ENCODE results near the gene PNKD. TPM values are rescaled to one million over a fixed set of nuclear protein-coding genes. Genes with fewer than 3 reads are reported as not detected.

Gene PNKD
- total RNA-seq (2013; cell fraction: nucleolus; rRNA removed): 19.8 and 82.8 TPM in 2 replicates
- 41.9 and 42.3 TPM in 2 replicates for total RNA-seq (2014; rRNA removed)
- 27.2 and 28.5 TPM in 2 replicates for total RNA-seq (2014; rRNA removed; fragmentation: Illumina TruSeq; extraction: Trizol)
- total RNA-seq (2021): 42.0 and 45.1 TPM in 2 replicates
- 23.5 TPM for polyA plus RNA-seq (2011; ENCODE audit: low read depth)
- polyA plus RNA-seq (2011; rRNA removed): 26.3 and 54.9 TPM in 2 replicates
- 79.6 and 84.9 TPM in 2 replicates for polyA plus RNA-seq (2011; cell fraction: cytosol; rRNA removed)
- 82.3 and 86.2 TPM in 2 replicates for polyA plus RNA-seq (2011; cell fraction: nucleus; rRNA removed)
- polyA plus RNA-seq (2012): 34.0 and 41.6 TPM in 2 replicates
- 15.8 and 41.6 TPM in 2 replicates for polyA plus RNA-seq (2014; fragmentation: Illumina TruSeq; extraction: Trizol)
- polyA plus RNA-seq (2014; fragmentation: Nextera tagmentation; extraction: Ambion mirVana): 100 to 1,000 TPM in 1 of 2 experiments, 10 to 100 TPM in 1; 72.6 to 104 TPM
- 67.7 and 72.6 TPM in 2 replicates for polyA plus RNA-seq (2014; rRNA removed)
- 100 to 1,000 TPM in 1 of 2 experiments, 10 to 100 TPM in 1; 90.9 to 106 TPM for polyA plus RNA-seq (2016; fragmentation: Nextera tagmentation; extraction: Ambion mirVana)
- 14.6 and 25.1 TPM in 2 replicates for polyA minus RNA-seq (2011; rRNA and poly(A)+ RNA removed)
- 11.8 and 12.7 TPM in 2 replicates for polyA minus RNA-seq (2011; cell fraction: cytosol; rRNA and poly(A)+ RNA removed)
- 11.6 and 18.2 TPM in 2 replicates for polyA minus RNA-seq (2011; cell fraction: nucleus; rRNA and poly(A)+ RNA removed)
- Bru-seq, nascent RNA: percentile 47 among the genes with signal in this experiment
- percentile 53 among the genes with signal in this experiment for BruChase-seq, experiment 1, labeled RNA remaining after a 6-hour chase
- BruChase-seq, experiment 2, labeled RNA remaining after a 2-hour chase: percentile 49 among the genes with signal in this experiment
- long read RNA-seq, experiment 1, transcript PNKD-201 (3 exons, 758 nt): major isoform, 38 of 47 reads
- long read RNA-seq, experiment 1, partial matches to known transcripts: 0 of 47 reads
- long read RNA-seq, experiment 1, other reads (novel, unspliced or antisense): 7 of 47 reads
- long read RNA-seq, experiment 2, transcript PNKD-201 (3 exons, 758 nt): major isoform, 25 of 34 reads
- long read RNA-seq, experiment 2, partial matches to known transcripts: 0 of 34 reads
- long read RNA-seq, experiment 2, other reads (novel, unspliced or antisense): 5 of 34 reads

GRCh38 chr2:218269900-218270720, at the start of gene PNKD, which contains the start of gene AAMP:
TSS of gene PNKD (plus strand) at chr2:218270519. CDS start at chr2:218270536, 17 bp downstream.
TSS of gene AAMP (minus strand) at chr2:218270137. CDS start at chr2:218270086, 51 bp downstream.
- H2AFZ ChIP-seq (ENCODE audit: control insufficient read depth, low read depth, low read length): peak within 1 kb of the TSS; percentile 82
- H3K27ac ChIP-seq (ENCODE audit: control insufficient read depth, insufficient read depth): peak within 1 kb of the TSS; percentile 74
- peak within 1 kb of the TSS; percentile 90 for H3K4me3 ChIP-seq
- 1% methylated on average over 62 of the region's 64 CpGs for WGBS (ENCODE audit: insufficient coverage, insufficient replicate concordance, low lambda C conversion rate, missing lambda C conversion rate)
- intact Hi-C loops (cut with micrococcal nuclease; ENCODE audit: unreplicated experiment) (loop anchor here (1.0 to 5.0 kb wide), 3 partner anchors 83 to 297 kb away; partner anchors contain the start of genes CNOT9 and USP37), in situ Hi-C loops (cut with MboI) (no loop called here)
- no peaks in the 10 kb centered on the region for H3K9me3 ChIP-seq (replicated peaks; ENCODE audit: control insufficient read depth, insufficient read depth, low read length)
- H3K27me3 ChIP-seq (replicated peaks in 1 of 2; ENCODE audit: control insufficient read depth in 2 of 2, insufficient read depth in 2 of 2, low read length in 1 of 2): no peaks in the 10 kb centered on the region
- ATAC-seq (peak; percentile 92), DNase-seq (ENCODE audit: low read depth, low spot score) (peak; percentile 96), FAIRE-seq (peak; percentile 98)
- peak within 1 kb of the TSS; percentile 90 for H3K4me2 ChIP-seq (ENCODE audit: control insufficient read depth, insufficient read depth)
- no peaks in the 10 kb centered on the region for H4K20me1 ChIP-seq (ENCODE audit: control insufficient read depth, insufficient read depth)
- no TSS peak for BruUV-seq (replicated peaks)
- ChIA-PET CTCF (interaction anchor here (0.6 to 7.0 kb wide), 17 partner anchors 10 to 982 kb away, joined by 3 to 154 read pairs (median 6); partner anchors contain the start of genes ARPC2, CATIP, GPBAR1 and RNF25), POLR2A (interaction anchor here (0.6 to 6.8 kb wide), 13 partner anchors 12 to 127 kb away, joined by 3 to 84 read pairs (median 5); partner anchors contain the start of gene ARPC2), RAD21 (ENCODE audit: unreplicated experiment) (interaction anchor here (0.7 to 7.3 kb wide), 18 partner anchors 9 to 417 kb away, joined by 3 to 141 read pairs (median 4); partner anchors contain the start of genes BCS1L, CTDSP1, TMBIM1 and ZNF142), SMC1A (ENCODE audit: uncharacterized antibody, unreplicated experiment) (interaction anchor here (0.8 to 7.6 kb wide), 10 partner anchors 18 to 139 kb away, joined by 3 to 194 read pairs (median 4); partner anchors contain the start of genes CATIP and TMBIM1)
- peaks cover 18% of the 10 kb centered on the region for H3K4me1 ChIP-seq (ENCODE audit: control insufficient read depth, insufficient read depth, low read length)
- peaks cover 18 to 20% of the 10 kb centered on the region in 2 experiments for H3K36me3 ChIP-seq (ENCODE audit: control insufficient read depth in 2 of 2, insufficient read depth in 2 of 2, low read length in 1 of 2)
- peak within 1 kb of the TSS; percentile 81 for H3K9ac ChIP-seq (ENCODE audit: control insufficient read depth, insufficient read depth, low read length)
- peaks cover 19% of the 10 kb centered on the region for H3K79me2 ChIP-seq (ENCODE audit: control insufficient read depth, insufficient read depth, low read length)
- TF ChIP-seq IRF4 (IDR thresholded peaks at IDR 0.05; ENCODE audit: low read depth, low read length) (no peak), CREM (IDR thresholded peaks at IDR 0.05; ENCODE audit: low read depth) (peak; percentile 95), POLR2AphosphoS2 (IDR thresholded peaks at IDR 0.05; ENCODE audit: low read depth, low read length) (no peak; the same call in 1 of the 2 replicates), SPI1 (IDR thresholded peaks at IDR 0.05; ENCODE audit: borderline replicate concordance, insufficient read depth, low read depth, low read length) (peak; percentile 15; the same call in 1 of the 2 replicates), SRF (IDR thresholded peaks at IDR 0.05; ENCODE audit: low read depth in 2 of 2, low read length in 2 of 2) (no peak), SIN3A (IDR thresholded peaks at IDR 0.05; ENCODE audit: low read depth, low read length) (peak; percentile 75; the same call in 1 of the 2 replicates), SUPT20H (IDR thresholded peaks at IDR 0.05; ENCODE audit: borderline replicate concordance, control insufficient read depth, low read depth, low read length) (no peak), RCOR1 (conservative IDR thresholded peaks at IDR 0.05; ENCODE audit: low read depth, low read length) (no peak), IRF3 (IDR thresholded peaks at IDR 0.05) (peak; percentile 94), POLR2AphosphoS5 (IDR thresholded peaks at IDR 0.05; ENCODE audit: low read length) (peak; percentile 85; the same call in 1 of the 2 replicates)
- TF ChIP-seq, protein P1, sequence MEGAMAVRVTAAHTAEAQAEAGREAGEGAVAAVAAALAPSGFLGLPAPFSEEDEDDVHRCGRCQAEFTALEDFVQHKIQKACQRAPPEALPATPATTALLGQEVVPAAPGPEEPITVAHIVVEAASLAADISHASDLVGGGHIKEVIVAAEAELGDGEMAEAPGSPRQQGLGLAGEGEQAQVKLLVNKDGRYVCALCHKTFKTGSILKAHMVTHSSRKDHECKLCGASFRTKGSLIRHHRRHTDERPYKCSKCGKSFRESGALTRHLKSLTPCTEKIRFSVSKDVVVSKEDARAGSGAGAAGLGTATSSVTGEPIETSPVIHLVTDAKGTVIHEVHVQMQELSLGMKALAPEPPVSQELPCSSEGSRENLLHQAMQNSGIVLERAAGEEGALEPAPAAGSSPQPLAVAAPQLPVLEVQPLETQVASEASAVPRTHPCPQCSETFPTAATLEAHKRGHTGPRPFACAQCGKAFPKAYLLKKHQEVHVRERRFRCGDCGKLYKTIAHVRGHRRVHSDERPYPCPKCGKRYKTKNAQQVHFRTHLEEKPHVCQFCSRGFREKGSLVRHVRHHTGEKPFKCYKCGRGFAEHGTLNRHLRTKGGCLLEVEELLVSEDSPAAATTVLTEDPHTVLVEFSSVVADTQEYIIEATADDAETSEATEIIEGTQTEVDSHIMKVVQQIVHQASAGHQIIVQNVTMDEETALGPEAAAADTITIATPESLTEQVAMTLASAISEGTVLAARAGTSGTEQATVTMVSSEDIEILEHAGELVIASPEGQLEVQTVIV (IDR thresholded peaks at IDR 0.05; ENCODE audit: borderline replicate concordance, partially characterized antibody): peak; percentile 85
- TF ChIP-seq, protein P2, sequence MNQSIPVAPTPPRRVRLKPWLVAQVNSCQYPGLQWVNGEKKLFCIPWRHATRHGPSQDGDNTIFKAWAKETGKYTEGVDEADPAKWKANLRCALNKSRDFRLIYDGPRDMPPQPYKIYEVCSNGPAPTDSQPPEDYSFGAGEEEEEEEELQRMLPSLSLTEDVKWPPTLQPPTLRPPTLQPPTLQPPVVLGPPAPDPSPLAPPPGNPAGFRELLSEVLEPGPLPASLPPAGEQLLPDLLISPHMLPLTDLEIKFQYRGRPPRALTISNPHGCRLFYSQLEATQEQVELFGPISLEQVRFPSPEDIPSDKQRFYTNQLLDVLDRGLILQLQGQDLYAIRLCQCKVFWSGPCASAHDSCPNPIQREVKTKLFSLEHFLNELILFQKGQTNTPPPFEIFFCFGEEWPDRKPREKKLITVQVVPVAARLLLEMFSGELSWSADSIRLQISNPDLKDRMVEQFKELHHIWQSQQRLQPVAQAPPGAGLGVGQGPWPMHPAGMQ (IDR thresholded peaks at IDR 0.05; ENCODE audit: borderline replicate concordance): no peak
